ENCODE measurements around the gene RGL2.

Gene RGL2

DNA sequence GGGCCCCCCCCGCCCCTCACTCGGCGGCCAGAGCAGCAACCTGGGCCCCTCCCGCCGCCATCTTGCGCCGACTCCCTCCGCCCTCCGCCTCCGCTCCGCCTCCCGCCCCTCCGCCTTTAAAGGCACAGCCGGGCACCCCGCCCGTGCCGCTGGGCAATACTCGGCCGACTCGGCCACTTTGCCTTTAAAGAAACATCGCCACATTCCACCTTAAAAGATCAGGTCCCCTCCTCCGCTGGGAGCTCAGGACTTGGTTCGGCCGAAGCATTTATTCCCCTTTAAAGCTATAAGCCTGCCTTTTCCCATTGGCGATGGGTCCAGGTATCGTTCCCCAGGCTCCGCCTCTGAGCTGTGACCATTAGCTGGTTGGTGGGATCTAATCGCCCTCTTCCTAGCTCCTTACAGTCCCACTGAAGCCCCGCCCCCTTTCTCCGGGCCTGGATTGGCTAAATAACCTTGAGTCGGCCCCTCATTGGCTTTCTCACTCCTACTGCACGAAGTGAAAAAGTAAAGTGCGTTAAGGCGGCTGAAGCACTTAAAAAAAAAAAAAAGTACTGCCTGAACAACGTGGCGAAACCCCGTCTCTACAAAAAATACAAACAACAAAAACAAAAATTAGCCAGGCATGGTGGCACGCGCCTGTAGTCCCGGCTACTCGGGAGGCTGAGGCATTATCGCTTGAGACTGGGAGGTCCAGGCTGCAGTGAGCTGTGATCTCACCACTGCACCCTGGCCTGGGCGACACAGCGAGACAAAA is 19.1 kb upstream of the RGL2 start, which contains the start of gene ZBTB22:
ZBTB22 (minus strand) TSS at position 76 of the 757 bp plus-strand sequence. CDS start 828 bp downstream, outside the sequence.
- peak; percentile 72 for DNase-seq (ENCODE audit: insufficient read length, low spot score)
- peak; percentile 94 for FAIRE-seq

DNA sequence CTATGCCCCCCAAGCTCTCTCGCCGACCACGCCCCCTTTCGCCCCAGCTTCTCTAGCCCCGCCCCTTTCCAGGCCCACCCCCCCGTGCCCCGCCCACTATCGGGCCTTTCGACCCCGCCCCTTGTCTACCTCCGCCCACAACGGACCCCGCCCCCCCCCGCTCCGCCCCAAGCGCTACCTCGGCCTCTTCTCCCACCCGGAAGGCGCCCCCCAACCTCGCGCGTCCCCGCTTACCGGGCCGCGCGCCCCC is 18.6 kb upstream of the RGL2 start:
- no peak for DNase-seq (ENCODE audit: insufficient read length, low spot score)
- FAIRE-seq, result no peak

DNA sequence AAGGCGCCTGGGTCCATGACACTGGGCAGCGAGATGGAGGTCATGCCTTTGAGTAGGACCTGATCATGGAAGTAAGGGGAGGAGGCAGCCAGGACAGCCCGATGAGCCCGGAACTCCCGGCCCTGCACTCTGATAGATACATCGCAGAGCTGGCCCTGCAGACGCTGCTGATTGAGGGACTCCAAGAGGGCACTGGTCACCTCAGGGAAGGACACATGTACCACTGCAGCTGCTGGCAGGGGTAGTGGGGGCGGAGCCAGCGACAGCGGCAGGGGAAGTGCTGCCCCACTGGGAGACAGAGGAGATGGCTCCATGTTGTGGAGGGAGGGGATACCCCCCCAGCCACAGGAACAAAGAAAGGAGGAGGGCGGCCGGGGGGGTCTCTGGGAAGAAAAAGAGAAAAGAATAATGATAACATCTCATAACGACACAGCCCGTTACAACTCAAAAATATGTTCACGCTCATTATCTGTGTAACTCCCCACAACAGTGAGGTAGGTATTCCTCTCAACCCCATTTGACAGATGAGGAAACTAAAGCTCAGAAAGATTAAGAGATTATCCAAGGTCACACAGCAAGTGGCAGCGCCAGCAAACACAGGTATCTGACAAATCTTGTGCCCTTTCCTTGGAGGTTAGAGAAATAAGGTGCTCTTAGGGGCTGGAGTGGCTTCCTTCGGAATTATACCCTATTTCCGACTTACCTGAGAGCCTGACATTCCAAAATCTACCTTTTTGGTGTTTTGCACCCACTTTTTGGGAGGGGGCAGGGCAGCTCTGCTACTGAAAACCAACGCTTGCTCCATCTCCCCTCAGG is 18.1 kb upstream of the RGL2 start:
- no peak for FAIRE-seq

DNA sequence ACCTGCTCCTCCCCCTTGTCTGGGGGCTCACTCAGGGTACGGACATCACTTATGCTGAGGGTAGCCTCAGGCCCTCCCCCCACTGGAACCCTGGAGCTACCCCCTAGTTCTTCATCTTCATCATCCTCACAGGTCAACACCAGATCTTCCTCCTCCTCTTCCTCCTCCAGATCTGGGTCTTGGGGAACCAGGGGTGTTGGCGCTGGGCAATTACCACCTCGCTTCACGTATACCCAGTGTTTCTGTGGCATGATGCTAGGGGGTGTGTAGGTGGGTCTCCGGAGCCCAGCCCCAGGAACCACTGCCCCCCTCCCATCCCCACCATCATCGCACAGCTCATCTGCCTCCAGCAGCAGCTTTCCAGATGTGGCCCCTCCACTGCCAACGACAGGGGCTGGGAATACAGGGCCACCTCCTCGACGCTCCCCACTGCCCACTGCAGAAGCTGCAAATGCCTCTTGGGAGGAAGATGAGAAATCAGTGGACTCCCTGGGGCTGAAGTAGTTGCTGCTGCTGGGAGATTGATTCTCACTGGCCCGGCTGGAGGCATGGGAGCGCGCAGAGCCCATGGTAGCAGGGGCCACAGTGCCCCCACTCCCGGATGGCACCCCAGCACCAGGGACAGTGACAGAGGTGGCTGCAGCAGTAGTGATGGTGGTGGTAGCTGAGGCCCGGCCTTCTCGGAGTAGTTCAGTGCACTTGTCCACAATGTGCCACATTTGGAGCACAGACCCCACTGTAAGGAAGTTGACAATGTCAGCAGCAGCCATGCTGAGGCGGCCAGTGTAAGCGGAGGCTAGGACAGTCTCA is 17.3 kb upstream of the RGL2 start:
- DNase-seq (ENCODE audit: insufficient read length, low spot score), result no peak
- FAIRE-seq, result no peak

More for the DNA sequence above, 18.1 kb upstream of the RGL2 start:
- DNase-seq (ENCODE audit: insufficient read length, low spot score), result no peak

DNA sequence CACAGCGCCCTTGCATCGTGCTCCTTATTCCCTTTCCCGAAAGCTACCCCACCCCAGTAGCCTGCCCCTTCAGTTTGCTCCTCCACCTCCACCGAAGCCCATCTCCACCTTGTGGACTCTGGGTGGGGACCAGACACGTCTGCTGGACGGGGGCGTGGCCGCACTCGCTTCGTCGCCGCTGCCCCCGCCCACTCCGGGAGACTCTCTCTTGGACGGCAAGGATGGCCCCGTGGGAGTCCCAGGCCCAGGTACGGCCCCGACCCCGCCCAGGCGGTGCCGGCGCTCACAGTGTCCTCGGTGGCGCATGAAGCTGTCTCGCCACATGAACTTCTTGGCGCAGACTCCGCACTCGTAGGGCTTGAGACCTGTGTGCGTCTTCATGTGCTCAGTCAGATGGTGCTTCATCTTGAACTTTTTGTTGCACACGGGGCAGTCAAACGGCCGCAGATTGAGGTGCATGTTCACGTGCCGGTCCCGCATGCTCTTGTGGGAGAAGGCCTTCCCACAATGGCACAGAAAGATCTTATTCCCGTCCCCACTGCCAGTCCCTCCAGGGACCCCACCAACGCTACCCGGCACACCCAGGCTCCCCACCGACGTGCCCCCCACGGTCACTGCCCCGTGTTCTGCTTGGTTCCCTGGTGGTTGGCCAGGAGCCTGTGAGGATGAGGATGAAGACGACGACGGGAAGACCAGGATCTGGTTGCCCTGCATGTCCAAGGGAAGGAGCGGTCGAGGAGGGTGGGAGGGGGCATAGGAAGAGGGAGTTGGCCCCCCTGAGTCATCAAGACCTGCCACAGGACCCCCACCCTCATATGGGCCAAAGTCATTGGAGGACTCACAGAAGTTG is 16.4 kb upstream of the RGL2 start:
- DNase-seq (ENCODE audit: insufficient read length, low spot score), result no peak
- no peak for FAIRE-seq

DNA sequence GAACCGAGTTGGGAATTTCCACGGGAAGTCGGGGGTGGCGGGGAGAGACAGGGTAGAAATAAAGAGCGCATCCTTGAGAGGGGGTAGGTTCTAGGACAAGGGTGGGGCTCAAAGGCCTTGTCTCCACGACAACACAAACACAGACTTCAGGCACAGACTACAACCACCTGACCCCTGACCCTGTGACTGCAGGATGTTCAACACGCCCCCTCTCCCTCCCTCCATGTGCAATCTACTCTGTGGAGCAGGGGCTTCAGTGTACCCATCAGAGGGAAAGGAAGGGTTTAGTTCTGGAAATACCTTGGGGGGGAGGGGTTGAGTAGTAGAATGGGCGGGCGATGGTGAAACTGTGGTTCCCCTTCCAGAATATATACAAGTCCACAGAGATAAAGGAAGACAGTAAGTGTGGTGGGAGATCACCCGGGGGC is 15.8 kb upstream of the RGL2 start:
- FAIRE-seq, result peak; percentile 70
- peak; percentile 26 for DNase-seq (ENCODE audit: insufficient read length, low spot score)

DNA sequence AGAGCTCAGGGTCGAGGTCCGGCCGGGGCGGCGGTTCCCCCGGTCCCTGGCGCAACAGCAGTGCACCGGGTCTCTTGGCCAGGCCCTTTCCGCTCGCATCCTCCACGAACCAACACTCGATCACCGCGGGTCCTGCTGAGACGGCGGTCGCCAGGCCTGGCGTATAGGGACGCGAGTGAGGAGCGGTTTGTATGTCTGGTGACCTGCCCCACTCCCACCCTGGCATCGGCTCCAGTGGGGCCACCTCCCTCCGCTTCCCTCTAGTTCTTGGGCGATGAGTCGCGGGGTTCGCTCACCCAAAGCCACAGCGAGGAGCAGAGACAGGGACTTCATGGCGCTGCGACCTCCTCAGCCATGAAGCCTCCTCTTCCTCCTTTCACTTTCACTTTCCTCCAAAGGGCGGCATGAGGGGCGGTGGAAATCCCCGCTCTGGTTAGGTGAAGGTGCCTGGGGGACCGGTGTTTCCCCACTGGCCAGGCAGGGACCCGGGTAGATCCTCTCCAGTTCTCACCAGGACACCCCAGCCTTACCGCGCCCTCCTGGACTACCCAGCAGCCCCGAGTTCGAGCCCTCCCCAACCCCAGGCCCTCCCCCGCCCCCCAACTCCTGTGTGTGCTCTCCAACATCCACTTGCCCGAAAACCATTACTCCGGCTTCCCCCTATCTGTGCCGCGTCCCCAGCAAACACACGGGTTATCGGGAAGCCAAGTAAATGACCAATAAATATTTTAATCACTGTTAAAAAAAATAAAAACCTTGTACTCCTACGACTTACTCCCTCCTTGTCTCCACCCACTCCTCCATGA is 15.2 kb upstream of the RGL2 start, which contains the start of gene TAPBP:
TAPBP (minus strand) TSS at position 370 of the 806 bp plus-strand sequence; CDS start at position 333, 37 bp downstream.
- FAIRE-seq, result peak; percentile 84
- DNase-seq (ENCODE audit: insufficient read length, low spot score), result peak; percentile 78

DNA sequence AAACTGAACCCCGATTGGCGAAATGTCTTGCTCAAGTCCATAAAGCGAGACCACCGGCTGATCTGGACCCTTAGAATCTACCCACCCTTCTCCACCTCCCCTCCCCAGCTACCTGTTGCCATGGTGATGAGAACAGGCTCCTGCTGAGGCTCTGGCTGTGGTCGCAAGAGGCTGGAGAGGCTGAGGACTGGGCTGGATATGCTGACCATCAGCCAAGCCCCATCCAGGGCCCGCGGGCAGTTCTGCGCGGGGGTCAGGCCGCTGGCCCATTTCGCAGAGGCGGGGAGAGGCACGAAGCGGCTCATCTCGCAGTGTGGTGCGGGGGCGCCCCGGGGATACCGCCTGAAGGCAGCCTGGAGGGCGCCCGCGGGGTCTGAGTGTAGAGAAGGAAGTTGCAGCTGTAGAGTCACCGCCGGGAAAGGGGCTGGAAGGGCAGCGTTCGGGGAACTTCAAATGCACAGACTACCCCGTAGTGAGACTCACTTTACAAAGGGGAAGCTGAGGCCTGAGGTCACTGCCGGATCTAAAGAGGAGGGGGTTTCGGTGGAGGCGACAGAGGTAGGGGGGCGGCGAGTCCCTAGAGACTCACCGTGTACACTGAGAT is 14.5 kb upstream of the RGL2 start:
- DNase-seq (ENCODE audit: insufficient read length, low spot score) (no peak), FAIRE-seq (no peak)

DNA sequence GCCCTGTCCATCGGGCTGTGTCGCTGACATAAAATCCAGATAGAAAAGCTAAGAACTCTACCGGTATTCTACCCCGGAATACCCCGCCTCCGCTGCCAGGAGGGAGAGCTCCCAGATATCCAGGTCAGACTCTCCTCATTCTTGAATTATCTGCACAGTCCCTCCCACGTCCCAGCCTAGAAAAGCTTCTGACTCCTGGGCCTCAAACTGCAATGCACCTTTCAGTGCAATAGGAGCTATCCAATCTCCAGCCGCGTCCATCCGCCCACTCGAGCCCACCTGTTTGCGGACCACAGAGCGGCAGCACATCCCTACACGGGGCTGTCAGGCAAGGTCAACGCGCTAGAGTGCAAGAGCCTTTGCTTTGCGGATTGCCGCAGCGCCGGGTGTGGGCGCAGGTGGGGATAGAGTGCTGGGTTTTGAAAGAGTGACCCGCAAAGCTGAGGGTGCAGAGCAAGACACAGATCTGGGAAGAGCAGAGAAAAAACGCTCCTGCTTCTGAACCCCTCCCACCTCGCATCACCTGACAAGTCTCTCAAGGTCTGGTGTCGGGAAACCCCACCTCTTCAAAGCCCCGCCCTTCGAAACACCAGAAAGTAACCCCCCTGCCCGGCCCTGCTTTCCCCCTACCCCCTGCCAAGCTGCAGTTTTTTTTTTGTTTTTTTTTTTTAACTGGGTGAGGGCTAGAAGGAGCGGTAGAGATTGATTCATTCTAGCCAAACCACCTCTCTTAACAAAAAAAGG is 13.8 kb upstream of the RGL2 start:
- FAIRE-seq, result peak; percentile 71
- peak; percentile 80 for DNase-seq (ENCODE audit: insufficient read length, low spot score)

DNA sequence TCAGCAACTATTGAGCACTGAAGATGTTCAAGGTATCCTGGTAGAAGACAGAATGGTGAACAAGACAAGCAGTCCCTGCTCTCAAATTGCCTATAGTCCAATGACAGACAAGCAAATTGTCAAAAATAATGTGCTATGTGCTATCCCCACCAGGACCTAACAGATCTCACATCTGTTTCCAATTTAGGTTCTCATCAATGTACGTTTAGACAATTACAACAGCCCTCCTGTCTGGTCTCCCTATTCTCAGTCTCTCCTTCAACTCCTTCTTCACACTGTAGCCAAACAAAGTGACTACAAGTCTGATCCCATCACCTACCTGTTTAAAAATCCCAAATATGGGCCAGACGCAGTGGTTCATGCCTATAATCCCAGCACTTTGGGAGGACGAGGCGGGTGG is 7.6 kb upstream of the RGL2 start:
- no peak for FAIRE-seq

DNA sequence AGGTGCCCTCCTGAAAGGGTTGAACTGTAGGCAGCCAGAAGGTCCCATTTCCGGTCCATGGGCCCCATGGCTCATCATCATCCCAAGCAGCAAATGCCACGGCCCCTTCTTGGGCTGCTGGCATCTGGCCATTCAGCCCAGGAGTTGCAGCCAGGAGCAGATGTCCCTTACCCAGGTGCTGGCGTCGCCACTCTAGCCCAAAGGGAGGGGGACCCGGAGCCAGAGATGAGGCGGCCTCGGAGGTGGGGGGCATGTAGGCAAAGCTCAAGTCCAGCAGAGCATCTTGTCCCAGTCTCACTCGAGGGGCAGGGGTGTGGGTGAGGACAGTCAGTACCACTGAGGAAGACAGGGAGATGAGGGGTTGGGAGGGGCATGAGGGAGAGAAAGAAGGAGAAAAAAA is 6.3 kb upstream of the RGL2 start:
- FAIRE-seq (no peak), DNase-seq (ENCODE audit: insufficient read length, low spot score) (no peak)

More for the DNA sequence above, 7.6 kb upstream of the RGL2 start:
- DNase-seq (ENCODE audit: insufficient read length, low spot score), result no peak

DNA sequence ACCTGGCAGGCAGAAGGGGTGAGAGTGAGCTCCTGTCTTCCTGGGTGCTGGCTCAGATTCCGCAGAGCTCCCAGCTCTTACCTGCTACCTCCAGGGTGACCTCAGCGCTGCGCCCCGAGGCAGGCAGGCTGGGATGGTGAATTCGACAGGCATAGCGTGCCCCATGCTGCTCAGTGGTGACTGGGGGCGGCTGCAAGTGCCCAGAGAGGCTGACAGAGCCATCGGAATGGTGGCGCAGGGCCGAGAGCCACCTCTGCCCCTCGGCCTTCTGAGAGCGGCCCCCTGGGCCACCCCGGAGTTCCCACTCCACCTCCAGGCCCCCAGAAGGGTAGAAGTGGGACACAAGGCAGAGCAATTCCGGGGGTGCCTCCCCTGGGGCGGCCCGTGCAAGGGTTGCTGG is 5.5 kb upstream of the RGL2 start:
- DNase-seq (ENCODE audit: insufficient read length, low spot score) (no peak), FAIRE-seq (no peak)

DNA sequence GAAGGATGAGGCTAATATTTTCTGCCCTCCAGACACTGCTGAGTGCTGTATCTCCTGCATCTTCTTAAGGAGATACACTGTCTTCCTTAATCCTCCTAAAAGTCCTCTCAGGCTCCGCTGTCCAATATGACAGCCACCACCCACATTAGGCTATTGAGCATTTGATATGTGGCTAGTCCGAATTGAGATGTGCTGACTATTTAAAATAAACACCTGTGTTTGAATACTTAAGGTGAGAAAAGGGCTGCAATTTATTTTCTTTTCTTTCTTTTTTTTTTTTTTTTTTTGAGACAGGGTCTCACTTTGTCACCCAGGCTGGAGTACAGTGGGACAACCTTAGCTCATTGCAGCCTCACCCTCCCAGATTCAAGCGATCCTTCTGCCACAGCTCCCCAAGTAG is 3.1 kb upstream of the RGL2 start:
- FAIRE-seq, result no peak
- DNase-seq (ENCODE audit: insufficient read length, low spot score), result no peak

DNA sequence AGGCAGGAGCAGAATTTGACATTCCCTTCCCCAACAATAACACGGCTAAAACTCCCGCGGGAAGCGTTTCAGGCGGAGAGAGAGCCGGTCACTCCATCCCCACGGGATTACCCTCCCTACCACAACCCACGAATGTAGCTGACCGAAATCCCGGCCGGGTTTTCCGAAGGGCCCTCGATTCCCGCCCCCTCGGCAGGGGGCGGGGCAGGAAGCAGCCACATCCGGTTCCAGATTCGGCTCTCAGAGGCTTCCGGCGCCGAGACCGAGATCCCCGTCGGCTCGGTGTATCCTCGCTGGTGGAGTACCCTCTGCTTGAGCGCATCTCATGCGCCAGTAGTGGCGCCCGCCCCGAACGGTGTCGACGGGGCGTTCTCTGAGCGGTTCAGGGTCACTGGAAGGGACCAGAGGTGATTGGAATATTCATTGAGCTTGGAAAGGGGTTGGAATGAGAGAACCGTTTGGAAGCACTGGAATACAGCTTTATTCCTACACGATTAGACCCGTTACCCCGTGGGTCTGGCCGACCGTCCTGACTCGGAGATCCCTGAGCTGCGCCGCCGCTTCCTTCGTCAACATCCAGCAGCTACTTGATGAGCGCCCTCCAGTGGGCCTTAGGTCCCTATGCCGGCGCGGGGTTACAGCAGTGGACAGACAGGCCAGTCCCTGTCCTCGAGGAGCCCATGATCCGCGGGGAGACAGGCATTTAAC is 649 bp upstream of the RGL2 start:
- FAIRE-seq (peak; percentile 94), DNase-seq (ENCODE audit: insufficient read length, low spot score) (peak; percentile 82)

DNA sequence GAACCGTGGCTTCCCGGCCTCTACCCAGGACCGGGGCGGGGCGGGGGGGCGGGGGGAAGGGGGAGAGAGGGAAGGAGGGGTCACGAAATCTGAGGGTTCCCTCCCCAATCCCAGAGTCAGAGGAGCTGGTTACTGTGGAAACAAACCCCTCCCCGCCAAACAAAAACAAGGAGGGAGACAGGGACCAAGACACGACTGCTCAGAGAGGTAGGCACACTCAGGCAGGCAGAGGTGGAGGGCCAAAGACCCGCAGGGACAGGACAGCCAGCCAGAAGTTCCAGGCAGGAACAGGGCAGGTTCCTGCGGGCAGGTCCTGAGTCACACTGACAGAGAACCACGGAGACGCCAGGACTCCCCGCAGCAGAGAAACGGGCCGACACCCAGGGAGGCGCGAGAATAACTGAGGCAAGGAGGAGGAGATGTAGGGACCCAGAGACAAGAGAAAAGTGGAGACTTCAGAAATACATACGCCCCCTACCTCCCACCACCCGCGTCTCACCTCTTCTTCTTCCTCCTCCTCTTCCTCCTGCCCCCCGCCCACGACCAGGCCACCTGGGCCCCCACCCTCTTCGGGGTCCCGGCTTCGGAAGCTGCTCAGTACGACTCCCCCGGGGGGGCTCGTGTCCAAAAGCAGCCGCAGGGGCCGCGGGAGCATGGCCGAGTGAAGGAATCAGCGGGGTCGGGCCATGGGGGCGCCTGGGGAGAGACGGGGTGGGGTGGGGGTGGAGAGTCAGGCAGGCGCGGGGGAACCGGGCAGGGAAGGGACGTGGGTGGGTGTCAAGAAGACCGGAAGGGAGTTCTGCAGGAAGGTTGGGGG is 578 bp downstream of the RGL2 start:
- DNase-seq (ENCODE audit: insufficient read length, low spot score) (peak; percentile 61), FAIRE-seq (peak; percentile 56)

DNA sequence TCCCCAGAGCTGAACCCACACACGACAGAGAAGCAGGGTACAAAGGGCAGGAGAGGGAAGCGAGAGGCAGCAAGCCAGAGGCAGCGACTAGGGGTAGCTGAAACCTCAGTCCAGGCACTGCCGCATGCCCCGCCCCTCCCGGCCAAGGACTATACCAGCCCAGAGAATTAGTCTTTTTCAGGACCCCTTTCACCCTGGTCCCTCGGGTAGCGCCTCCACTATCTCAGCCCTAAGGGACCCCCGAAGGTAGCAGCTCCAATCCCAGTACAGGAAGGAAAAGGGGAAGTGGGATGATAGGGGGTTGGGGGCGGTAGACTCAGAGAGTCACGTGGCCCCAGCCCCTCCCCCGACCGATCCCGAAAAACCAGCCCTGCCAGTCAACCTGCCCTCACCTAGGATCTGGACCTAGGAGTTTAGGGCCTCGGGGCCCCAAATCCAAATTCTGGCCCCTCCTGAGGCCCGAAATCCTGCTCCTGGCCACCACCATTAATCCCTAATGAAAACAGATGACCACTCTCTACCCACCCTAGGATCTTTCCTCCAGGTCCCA is 1.3 kb downstream of the RGL2 start:
- DNase-seq (ENCODE audit: insufficient read length, low spot score) (no peak), FAIRE-seq (no peak)

Measured in GM19239 (cell line).